Naive B cell (primary cell): ENCODE data around the gene WDR5. TPM values are rescaled to one million over a fixed set of nuclear protein-coding genes. Genes with fewer than 3 reads are reported as not detected.

Source experiments
- ATAC-seq, 2 donors: fragments of 150-1000 bp; cut with Tn5 transposase; 2 replicates each; pipeline ENCODE4 v1.10.0; 2021; ENCODE audit warnings: low read depth in 2 of 2, mild to moderate bottlenecking in 2 of 2, moderate library complexity in 2 of 2
- DNase-seq: peaks from one replicate; pipeline ENCODE4 v3.0.0; 2022
- H3K27ac Mint-ChIP-seq, 6 donors: one replicate each; pipeline ENCODE4 v1.8.0; 2020 to 2022; ENCODE audit warnings: mild to moderate bottlenecking in 6 of 6, mixed read lengths in 6 of 6, moderate library complexity in 5 of 6, inconsistent platforms in 2 of 6
- H3K27me3 Mint-ChIP-seq, 3 donors: one replicate each; pipeline ENCODE4 v1.8.0; 2021 to 2022; ENCODE audit warnings: mixed read lengths in 3 of 3, mild to moderate bottlenecking in 1 of 3
- H3K36me3 Mint-ChIP-seq, 2 donors: one replicate each; pipeline ENCODE4 v1.8.0; 2020 to 2022; ENCODE audit warnings: mixed read lengths in 2 of 2, inconsistent platforms in 1 of 2, mild to moderate bottlenecking in 1 of 2
- H3K4me1 Mint-ChIP-seq, 3 donors: one replicate each; pipeline ENCODE4 v1.8.0; 2020 to 2022; ENCODE audit warnings: mixed read lengths in 3 of 3, inconsistent platforms in 1 of 3, mild to moderate bottlenecking in 1 of 3, moderate library complexity in 1 of 3
- H3K4me3 Mint-ChIP-seq, 8 donors: one replicate each; pipeline ENCODE4 v1.8.0; 2020 to 2022; ENCODE audit warnings: mild to moderate bottlenecking in 8 of 8, mixed read lengths in 8 of 8, moderate library complexity in 8 of 8, inconsistent platforms in 2 of 8
- H3K9me3 Mint-ChIP-seq, 7 donors: one replicate each; pipeline ENCODE4 v1.8.0; 2020 to 2022; ENCODE audit warnings: mixed read lengths in 7 of 7, mild to moderate bottlenecking in 5 of 7, inconsistent platforms in 2 of 7, moderate library complexity in 1 of 7
- polyA plus RNA-seq, 6 donors: library from polyadenylated mRNA; unstranded; fragments of 300-500 nt; fragmentation: Illumina TruSeq; gene quantifications; one replicate each; pipeline ENCODE4 v1.2.3, GENCODE V29; 2021; ENCODE audit warnings: low read depth in 6 of 6

Gene WDR5
- polyA plus RNA-seq, 6 donors from 2014 or later: 5.1 to 20.2 (median 12.3) TPM

GRCh38 chr9:134138292-134138691 is 2.4 kb downstream of the WDR5 start:
- Mint-ChIP-seq H3K4me3 (peak overlapping the region; percentile 25 to 92 (median 71)), H3K27me3 (no peaks in the 10 kb centered on the region), H3K4me1 (peaks cover 33 to 48% (median 44%) of the 10 kb centered on the region in 3 donors), H3K27ac (peak overlapping the region in 3 of 6 donors; percentile 21 to 88 (median 81)), H3K36me3 (peaks cover 13 to 32% of the 10 kb centered on the region in 2 donors), H3K9me3 (no peaks in the 10 kb centered on the region)
- ATAC-seq (no peak), DNase-seq (no peak)

GRCh38 chr9:134139081-134139480 is 3.2 kb downstream of the WDR5 start:
- DNase-seq (no peak), ATAC-seq (no peak)
- Mint-ChIP-seq H3K9me3 (no peaks in the 10 kb centered on the region), H3K27me3 (no peaks in the 10 kb centered on the region), H3K27ac (no peak overlapping the region), H3K4me1 (peaks cover 30 to 44% (median 43%) of the 10 kb centered on the region in 3 donors), H3K4me3 (peak overlapping the region in 4 of 8 donors; percentile 16 to 87 (median 74)), H3K36me3 (peaks cover 13 to 32% of the 10 kb centered on the region in 2 donors)

GRCh38 chr9:134141906-134142305 is 6.0 kb downstream of the WDR5 start:
- no peak for ATAC-seq
- Mint-ChIP-seq H3K4me1 (peaks cover 16 to 33% (median 27%) of the 10 kb centered on the region in 3 donors), H3K9me3 (no peaks in the 10 kb centered on the region), H3K36me3 (peaks cover 13 to 32% of the 10 kb centered on the region in 2 donors), H3K27me3 (no peaks in the 10 kb centered on the region), H3K27ac (no peak overlapping the region), H3K4me3 (no peak overlapping the region)
- DNase-seq: no peak

GRCh38 chr9:134144801-134145200 is 8.9 kb downstream of the WDR5 start:
- DNase-seq (no peak), ATAC-seq (no peak)
- H3K27ac Mint-ChIP-seq: no peak overlapping the region
- no peaks in the 10 kb centered on the region for H3K9me3 Mint-ChIP-seq
- peaks cover 6 to 9% (median 6%) of the 10 kb centered on the region in 3 donors for H3K4me1 Mint-ChIP-seq
- H3K27me3 Mint-ChIP-seq: no peaks in the 10 kb centered on the region
- H3K36me3 Mint-ChIP-seq: peaks cover 17 to 47% of the 10 kb centered on the region in 2 donors
- no peak overlapping the region for H3K4me3 Mint-ChIP-seq

- Mint-ChIP-seq H3K27me3 (no peaks in the 10 kb centered on the region), H3K27ac (no peak overlapping the region), H3K4me3 (no peak overlapping the region), H3K4me1 (peaks cover 3 to 9% (median 4%) of the 10 kb centered on the region in 3 donors), H3K36me3 (peaks cover 14 to 43% of the 10 kb centered on the region in 2 donors), H3K9me3 (no peaks in the 10 kb centered on the region)
- no peak for ATAC-seq
- DNase-seq: no peak
Observed at GRCh38 chr9:134145262-134145661, 9.4 kb downstream of the WDR5 start.

GRCh38 chr9:134146774-134147493 is 11.1 kb downstream of the WDR5 start:
- DNase-seq: no peak
- Mint-ChIP-seq H3K4me1 (peaks cover 3 to 9% (median 4%) of the 10 kb centered on the region in 3 donors), H3K36me3 (peaks cover 20 to 27% of the 10 kb centered on the region in 2 donors), H3K27ac (peak overlapping the region in 1 of 6 donors; percentile 21), H3K27me3 (no peaks in the 10 kb centered on the region), H3K4me3 (no peak overlapping the region), H3K9me3 (no peaks in the 10 kb centered on the region)
- ATAC-seq: no peak

GRCh38 chr9:134149380-134149779 is 13.5 kb downstream of the WDR5 start:
- Mint-ChIP-seq H3K27me3 (no peaks in the 10 kb centered on the region), H3K9me3 (no peaks in the 10 kb centered on the region), H3K4me1 (peaks cover 0 to 4% (median 3%) of the 10 kb centered on the region in 3 donors), H3K4me3 (no peak overlapping the region), H3K36me3 (peaks cover 15% of the 10 kb centered on the region in 2 donors), H3K27ac (peak overlapping the region in 1 of 6 donors; percentile 65)
- DNase-seq (no peak), ATAC-seq (no peak)

- Mint-ChIP-seq H3K4me3 (peak overlapping the region in 1 of 8 donors; percentile 6), H3K36me3 (peaks cover 15% of the 10 kb centered on the region in 2 donors), H3K27me3 (no peaks in the 10 kb centered on the region), H3K9me3 (no peaks in the 10 kb centered on the region), H3K4me1 (peaks cover 0 to 4% (median 3%) of the 10 kb centered on the region in 3 donors), H3K27ac (peak overlapping the region in 1 of 6 donors; percentile 74)
- DNase-seq (no peak), ATAC-seq (no peak)
Observed at GRCh38 chr9:134150557-134151214, 14.8 kb downstream of the WDR5 start.

- Mint-ChIP-seq H3K9me3 (no peaks in the 10 kb centered on the region), H3K4me1 (peaks cover 0 to 4% (median 0%) of the 10 kb centered on the region in 3 donors), H3K4me3 (peak overlapping the region in 1 of 8 donors; percentile 72), H3K27me3 (no peaks in the 10 kb centered on the region), H3K36me3 (peaks cover 15% of the 10 kb centered on the region in 2 donors), H3K27ac (peak overlapping the region in 1 of 6 donors; percentile 63)
- ATAC-seq: no peak
- DNase-seq: no peak
Observed at GRCh38 chr9:134152022-134152448, 16.2 kb downstream of the WDR5 start.

- H3K27me3 Mint-ChIP-seq: no peaks in the 10 kb centered on the region
- peaks cover 15% of the 10 kb centered on the region in 2 donors for H3K36me3 Mint-ChIP-seq
- H3K9me3 Mint-ChIP-seq: no peaks in the 10 kb centered on the region
- DNase-seq: no peak
- peak overlapping the region in 1 of 8 donors; percentile 72 for H3K4me3 Mint-ChIP-seq
- no peak overlapping the region for H3K27ac Mint-ChIP-seq
- peaks cover 0 to 4% (median 0%) of the 10 kb centered on the region in 3 donors for H3K4me1 Mint-ChIP-seq
- ATAC-seq: no peak
Observed at GRCh38 chr9:134152488-134152887, 16.6 kb downstream of the WDR5 start.

GRCh38 chr9:134153450-134153849 is 17.6 kb downstream of the WDR5 start:
- Mint-ChIP-seq H3K27me3 (no peaks in the 10 kb centered on the region), H3K4me1 (peaks cover 0 to 4% (median 0%) of the 10 kb centered on the region in 3 donors), H3K27ac (no peak overlapping the region), H3K9me3 (no peaks in the 10 kb centered on the region), H3K4me3 (no peak overlapping the region), H3K36me3 (peaks cover 10 to 12% of the 10 kb centered on the region in 2 donors)
- no peak for DNase-seq
- no peak for ATAC-seq

GRCh38 chr9:134154262-134154701 is 18.4 kb downstream of the WDR5 start:
- Mint-ChIP-seq H3K4me1 (no peaks in the 10 kb centered on the region), H3K4me3 (peak overlapping the region in 1 of 8 donors; percentile 62), H3K27ac (no peak overlapping the region), H3K36me3 (peaks cover 3 to 10% of the 10 kb centered on the region in 2 donors), H3K9me3 (no peaks in the 10 kb centered on the region), H3K27me3 (no peaks in the 10 kb centered on the region)
- ATAC-seq (no peak), DNase-seq (no peak)

- Mint-ChIP-seq H3K36me3 (peaks cover 0 to 6% of the 10 kb centered on the region in 2 donors), H3K4me3 (no peak overlapping the region), H3K9me3 (no peaks in the 10 kb centered on the region), H3K27ac (peak overlapping the region in 1 of 6 donors; percentile 67), H3K27me3 (no peaks in the 10 kb centered on the region), H3K4me1 (no peaks in the 10 kb centered on the region)
- DNase-seq (no peak), ATAC-seq (no peak)
Observed at GRCh38 chr9:134155812-134156377, 20.0 kb downstream of the WDR5 start.
